HG03139 (cell line): ENCODE results near the gene F5.

Source experiments
- ATAC-seq: cut with Tn5 transposase; IDR thresholded peaks from one replicate; pipeline ENCODE4 v1.9.1; 2021; ENCODE audit not compliant: unreplicated experiment

F5 gene

DNA sequence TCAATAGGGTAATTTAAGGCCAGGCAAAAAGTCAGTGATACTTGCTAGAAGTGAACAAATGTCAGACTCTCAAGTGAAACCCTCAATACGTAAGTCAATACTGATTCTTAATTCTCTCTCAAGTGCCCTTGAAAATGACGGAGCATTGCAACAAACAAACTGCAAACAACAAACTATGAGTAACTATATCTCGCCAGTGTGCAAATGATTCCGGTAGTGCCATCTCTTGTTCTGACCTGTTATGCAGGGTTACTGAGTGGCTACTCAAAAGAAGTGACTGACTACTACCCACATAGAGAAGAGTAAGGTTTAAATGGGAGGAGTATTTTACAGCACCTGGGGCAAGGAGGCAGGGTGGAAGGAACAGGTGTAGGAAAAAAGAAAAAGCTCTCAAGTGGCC lies 102.2 kb downstream of the F5 start:
- no peak for ATAC-seq

DNA sequence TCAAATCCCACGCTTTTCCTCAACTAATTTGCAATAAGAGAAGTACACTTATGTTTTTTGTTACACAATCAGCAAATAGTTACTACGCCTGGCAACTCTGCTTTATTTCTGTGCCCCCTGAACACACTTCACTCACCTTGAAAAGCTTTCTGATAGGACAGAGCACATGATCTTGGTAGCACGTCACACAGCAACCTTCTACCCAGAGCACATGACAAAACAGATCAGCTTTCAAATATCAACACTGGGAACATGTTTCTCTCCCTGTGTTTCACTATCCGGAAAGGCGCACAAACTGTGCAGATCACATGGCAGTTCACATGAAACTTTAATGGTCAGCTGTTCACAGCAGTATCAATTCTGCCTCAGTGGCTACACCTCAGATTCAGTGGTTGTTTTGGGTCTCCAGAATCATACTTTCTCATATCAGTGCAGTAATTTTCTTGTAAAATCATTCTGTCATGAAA lies 102.7 kb downstream of the F5 start:
- no peak for ATAC-seq

DNA sequence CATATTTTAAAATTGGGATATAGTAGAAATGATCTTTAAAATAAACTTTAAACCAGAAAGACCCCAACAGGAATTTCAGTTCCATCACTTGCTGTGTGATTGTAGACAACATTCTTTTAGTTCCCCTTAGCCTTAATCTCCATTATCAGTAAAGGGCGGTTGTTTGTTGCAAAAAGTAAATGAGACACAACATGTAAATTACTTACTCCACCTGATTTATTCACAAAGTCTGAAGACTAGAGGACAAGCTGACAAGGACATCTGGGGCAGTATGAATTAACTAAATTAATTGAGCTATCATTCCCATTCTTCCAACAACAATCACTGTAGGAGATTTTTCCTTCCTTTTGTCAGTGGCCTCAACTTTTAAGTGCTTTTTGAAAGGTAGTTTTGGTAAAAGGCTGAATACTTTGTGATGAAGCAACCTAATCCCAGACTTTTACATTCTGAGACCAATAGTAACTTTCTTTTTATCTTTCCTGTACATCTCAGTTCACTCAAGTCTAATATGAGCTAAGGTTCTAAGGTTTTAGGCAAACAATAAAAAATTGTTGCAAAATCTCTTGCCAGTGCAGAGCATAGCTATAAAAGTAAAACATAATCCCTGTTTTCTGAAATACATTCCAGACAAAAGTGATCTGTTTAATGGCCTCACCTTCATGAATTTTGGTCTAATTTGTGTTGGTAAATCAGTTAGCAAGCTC lies 106.8 kb downstream of the F5 start:
- ATAC-seq: no peak

DNA sequence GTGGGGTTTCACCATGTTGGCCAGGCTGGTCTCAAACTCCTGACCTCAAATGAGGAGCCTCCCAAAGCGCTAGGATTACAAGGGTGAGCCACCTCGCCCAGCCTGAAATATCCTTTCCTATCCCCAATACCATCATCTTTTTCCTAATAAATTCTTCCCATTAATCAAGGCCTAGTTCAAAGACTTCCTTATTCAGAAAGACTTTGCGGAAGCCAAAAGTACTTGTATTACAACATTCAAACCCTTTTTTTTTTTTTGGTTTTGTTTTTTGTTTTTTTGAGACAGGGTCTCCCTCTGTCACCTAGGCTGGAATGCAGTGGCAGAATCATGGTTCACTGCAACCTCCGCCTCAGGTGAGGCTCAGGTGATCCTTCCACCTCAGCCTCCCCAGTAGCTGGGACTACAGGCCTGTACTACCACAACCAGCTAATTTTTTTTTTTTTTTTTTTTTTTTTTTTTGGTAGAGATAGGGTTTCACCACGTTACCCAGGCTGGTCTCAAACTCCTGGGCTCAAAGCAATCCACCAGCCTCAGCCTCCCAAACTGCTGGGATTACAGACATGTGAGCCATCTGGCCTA lies 108.1 kb downstream of the F5 start:
- no peak for ATAC-seq

DNA sequence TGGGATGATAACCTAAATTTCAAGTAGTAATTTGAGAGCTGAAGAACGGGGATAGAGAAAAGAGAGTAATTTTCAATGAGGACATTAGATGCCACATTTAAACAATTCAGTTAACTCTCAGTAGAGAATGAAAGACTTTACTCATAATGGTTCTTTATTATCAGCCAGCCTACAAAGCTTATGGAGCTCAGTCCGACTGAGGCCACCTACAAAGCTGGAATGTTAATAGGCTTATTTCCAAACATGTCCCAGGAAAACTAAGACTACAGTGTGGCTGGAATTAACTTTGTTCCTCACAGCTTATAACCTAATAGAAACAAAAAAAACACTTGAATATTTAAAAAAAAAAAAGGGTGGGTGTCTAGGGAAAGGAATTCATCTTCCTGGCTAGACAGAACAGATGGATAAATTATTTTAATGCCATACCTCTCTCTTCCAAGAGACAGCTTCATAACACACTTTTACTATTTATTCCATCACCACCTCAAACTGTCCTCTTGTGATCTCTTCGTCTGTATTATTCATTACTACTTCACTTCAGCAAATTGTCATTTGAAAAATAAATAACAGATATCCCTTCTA lies 110.4 kb downstream of the F5 start:
- ATAC-seq: no peak

DNA sequence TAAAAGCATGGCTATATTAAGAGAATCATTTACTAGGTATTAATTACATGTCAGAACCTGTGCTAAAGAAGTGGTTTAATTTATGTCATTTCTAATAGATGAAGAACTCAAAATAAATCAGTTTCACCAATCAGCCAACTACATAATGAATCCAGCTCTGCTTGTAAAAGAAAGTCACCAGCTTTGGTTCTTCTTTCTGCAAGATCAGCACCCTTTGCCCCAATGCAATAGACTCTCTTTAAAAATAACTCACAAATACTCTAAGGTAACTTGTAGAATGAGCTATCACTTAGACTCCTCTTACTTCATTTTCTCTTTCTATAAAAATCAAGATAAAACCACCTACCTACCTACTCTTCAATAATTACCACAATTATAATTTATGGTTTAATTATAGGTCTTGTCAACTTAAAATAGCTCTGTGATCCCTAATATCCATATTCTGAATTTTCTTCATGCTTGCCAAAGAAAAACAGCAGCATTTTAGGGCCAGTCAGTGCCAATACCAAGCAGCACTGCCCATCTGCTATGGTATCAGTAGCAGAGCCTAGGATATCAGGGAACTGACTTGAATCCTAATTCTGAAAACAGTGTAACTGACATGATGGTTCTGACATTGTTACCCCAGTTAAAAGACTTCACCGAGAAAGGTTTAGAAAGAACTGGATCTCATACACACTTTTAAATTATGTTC lies 111.8 kb downstream of the F5 start:
- no peak for ATAC-seq

DNA sequence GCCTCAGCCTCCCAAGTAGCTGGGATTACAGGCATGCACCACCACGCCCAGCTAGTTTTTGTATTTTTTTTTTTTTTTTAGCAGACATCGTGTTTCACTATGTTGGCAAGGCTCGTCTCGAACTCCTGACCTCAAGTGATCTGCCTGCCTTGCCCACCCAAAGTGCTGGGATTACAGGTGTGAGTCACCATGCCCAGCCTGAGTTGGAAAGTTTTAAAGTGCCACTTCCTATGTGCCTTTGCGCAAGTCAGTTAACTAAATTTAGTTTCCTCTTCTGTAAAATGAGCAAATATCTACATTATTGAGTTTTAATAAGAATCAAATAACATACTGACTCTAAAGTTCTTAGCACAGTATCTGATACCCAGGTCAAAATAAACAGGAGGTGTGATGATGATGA lies 112.9 kb downstream of the F5 start:
- no peak for ATAC-seq

DNA sequence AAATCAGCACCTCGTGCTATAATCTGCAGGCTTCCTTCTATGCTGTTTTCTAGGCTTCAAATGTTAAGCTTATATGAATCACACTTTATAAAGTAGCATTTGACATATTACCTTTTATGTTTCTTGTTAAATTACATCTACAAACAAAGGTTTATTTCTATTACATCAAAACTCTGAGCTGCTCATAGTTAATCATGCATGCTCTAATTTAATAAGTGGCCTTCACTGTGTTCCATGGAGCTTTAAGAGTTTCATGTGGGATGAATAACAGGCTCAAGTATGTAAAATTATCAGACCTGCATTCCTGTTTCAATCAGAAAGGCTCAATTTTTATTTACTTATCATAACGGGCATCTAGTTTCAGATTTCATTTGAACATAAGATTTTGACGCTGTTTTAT lies 113.5 kb downstream of the F5 start:
- ATAC-seq: no peak

DNA sequence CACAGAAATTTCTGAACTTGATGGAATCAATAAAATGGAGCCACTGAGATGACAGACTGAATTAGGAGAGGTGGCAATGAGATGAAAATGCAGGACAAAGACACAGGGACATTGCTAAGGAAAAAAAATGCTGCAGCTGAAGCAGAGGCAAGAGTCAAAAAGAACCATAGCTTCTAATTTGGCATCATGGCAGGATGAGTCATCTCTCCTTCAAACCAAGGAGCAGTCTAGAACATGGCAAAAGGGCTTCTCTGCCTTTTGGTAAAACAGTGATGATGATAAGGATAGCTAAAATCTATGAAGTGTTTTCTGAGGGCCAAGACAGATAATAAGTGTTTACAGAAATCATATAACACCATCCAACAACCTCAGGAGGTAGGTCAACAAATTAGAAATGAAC lies 117.3 kb downstream of the F5 start:
- no peak for ATAC-seq

DNA sequence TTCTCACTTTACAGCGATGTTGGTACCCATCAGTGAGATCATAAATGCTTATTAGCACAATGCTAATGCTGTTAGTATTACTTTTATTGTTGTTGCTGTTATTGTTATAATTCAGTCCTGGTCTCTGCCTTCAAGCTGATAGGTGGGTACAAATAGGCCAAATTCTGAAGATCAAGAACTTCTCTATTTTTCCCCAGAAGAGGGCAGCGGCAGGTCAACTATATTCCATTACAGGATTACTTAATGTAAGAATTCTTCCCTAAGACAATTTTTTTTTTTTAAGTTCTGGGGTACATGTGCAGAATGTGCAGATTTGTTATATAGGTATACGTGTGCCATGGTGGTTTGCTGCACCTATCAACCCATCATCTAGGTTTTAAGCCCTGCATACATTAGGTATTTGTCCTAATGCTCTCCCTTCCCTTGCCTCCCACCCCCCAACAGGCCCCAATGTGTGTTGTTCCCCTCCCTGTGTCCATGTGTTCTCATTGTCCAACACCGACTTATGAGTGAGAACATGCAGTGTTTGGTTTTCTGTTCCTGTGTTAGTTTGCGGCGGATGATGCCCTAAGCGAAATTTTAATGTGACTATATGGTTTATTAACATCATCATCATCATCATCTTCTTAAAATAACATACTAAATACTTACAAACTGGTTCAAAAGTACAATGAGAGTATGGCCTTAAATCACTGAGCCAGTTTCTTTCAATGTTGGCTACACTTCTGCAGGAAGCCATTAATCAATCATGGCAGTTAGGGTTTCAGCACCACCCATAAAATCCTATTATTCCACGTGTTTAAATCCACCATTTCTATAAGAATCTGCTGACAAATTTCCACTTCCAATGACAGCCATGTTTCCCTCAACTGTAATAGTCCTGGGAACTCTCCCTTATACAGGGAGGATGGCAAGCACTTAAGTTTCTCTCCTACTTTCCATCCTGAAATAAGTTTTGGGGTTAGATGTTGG lies 119.7 kb downstream of the F5 start:
- no peak for ATAC-seq

DNA sequence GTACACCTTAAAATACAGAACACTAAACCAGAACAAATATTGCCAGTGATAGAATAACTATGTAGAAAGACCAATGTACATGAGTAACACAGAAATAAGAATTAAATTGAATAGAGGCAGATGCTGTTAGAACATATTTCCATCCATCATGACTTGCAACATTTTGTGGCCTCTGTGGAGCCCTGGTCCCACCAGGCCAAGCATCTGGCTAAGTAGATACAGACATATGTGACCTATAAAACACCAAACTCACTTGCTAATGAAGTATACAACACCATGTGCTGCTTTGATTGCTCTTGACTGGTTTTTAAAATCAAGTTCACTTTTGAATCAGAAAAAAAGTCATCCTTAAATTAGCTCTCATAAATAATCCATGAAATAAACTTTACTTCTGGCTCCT lies 121.0 kb downstream of the F5 start:
- ATAC-seq: no peak
